K562 (cell line): Measurements from ENCODE around the gene PLEKHG1. TPM values are rescaled to one million over a fixed set of nuclear protein-coding genes. Genes with fewer than 3 reads are reported as not detected.
A peak's percentile ranks its signal among the peaks of the same experiment; 100 is the strongest.

Experiments
- ATAC-seq: fragments of 200-7000 bp; cut with Tn5 transposase; 3 replicates; pipeline ENCODE4 v1.9.1; 2020; ENCODE audit warnings: moderate library complexity
- Bru-seq: library from RNA; stranded (reverse); fragments of 400-500 nt; gene quantifications from one replicate; lab custom pipeline; 2021; lab: Mats Ljungman, UMichigan
- BruChase-seq, 2 experiments: library from RNA; stranded (reverse); fragments of 400-500 nt; gene quantifications; one replicate each; lab custom pipeline; 2021; lab: Mats Ljungman, UMichigan
- BruUV-seq: library from RNA; stranded (reverse); fragments of 400-500 nt; replicated peaks from 2 replicates; lab custom pipeline; 2021; lab: Mats Ljungman, UMichigan
- CTCF ChIA-PET: fragments of 300-600 bp; formaldehyde crosslinking; extraction: SDS; loops from one replicate; lab custom pipeline; 2021; ENCODE audit warnings: low intra/inter-chr PET ratio; lab: Yijun Ruan, JAX
- POLR2A ChIA-PET: fragments of 300-600, 350-650 bp; sonication (Branson Sonifier 250); formaldehyde crosslinking; extraction: SDS; loops from one replicate; lab custom pipeline; 2021; ENCODE audit warnings: antibody characterized with exemption, inconsistent platforms; lab: Yijun Ruan, JAX
- DNase-seq, 4 experiments: peaks; one replicate each; pipeline versions ENCODE4 v3.0.0 to v3.0.0-alpha.2; 2011 to 2018; ENCODE audit warnings: low spot score in 3 of 4, mixed read lengths in 3 of 4; ENCODE audit errors: extremely low read depth in 1 of 4
- FAIRE-seq: peaks from 2 replicates; lab custom pipeline; 2011; peaks lifted over from hg19 to GRCh38; lab: Jason Lieb, UNC
- H2AFZ ChIP-seq: 2 replicates; pipeline ENCODE4 v1.6.0; 2011; ENCODE audit warnings: low read depth, low read length, control low read depth, inconsistent platforms
- H3K27ac ChIP-seq: fragments of 200-600 bp; 3 replicates; pipeline ENCODE4 v1.8.0; 2011; ENCODE audit warnings: low read depth, mild to moderate bottlenecking, control low read depth, inconsistent platforms, low read length, moderate library complexity, mixed read lengths; ENCODE audit errors: extremely low read depth
- H3K27me3 ChIP-seq, 2 experiments: fragments of 300-600 bp in 1 of 2; 2 replicates in 1 of 2; 3 replicates in 1 of 2; pipeline versions ENCODE4 v1.6.0 to v1.8.0; 2011; ENCODE audit warnings: inconsistent platforms in 2 of 2, low read length in 2 of 2, mild to moderate bottlenecking in 1 of 2, mixed read lengths in 1 of 2, moderate library complexity in 1 of 2; ENCODE audit not compliant: control insufficient read depth in 2 of 2, insufficient read depth in 2 of 2
- H3K36me3 ChIP-seq: fragments of 300-600 bp; 3 replicates; pipeline ENCODE4 v1.8.0; 2011; ENCODE audit warnings: mild to moderate bottlenecking, low read length, inconsistent platforms; ENCODE audit not compliant: control insufficient read depth, insufficient read depth
- H3K4me1 ChIP-seq, 2 experiments: fragments of 200-600 bp in 1 of 2; replicated peaks in 1 of 2; 2 replicates in 1 of 2; 3 replicates in 1 of 2; pipeline versions ENCODE4 v1.5.1 to v1.8.0; 2011; ENCODE audit warnings: inconsistent platforms in 2 of 2, low read length in 2 of 2, mild to moderate bottlenecking in 1 of 2, mixed read lengths in 1 of 2, moderate library complexity in 1 of 2; ENCODE audit not compliant: control insufficient read depth in 2 of 2, insufficient read depth in 2 of 2
- H3K4me2 ChIP-seq: 2 replicates; pipeline ENCODE4 v1.6.1; 2011; ENCODE audit warnings: low read length, control low read depth, inconsistent platforms, mixed read lengths; ENCODE audit not compliant: insufficient read depth
- H3K4me3 ChIP-seq: fragments of 200-600 bp; sonication (generic), shearing (Covaris generic); 2 replicates; pipeline ENCODE4 v1.5.1; 2016; ENCODE audit warnings: control low read depth, inconsistent platforms
- H3K79me2 ChIP-seq: fragments of 200-600 bp; 3 replicates; pipeline ENCODE4 v1.8.0; 2011; ENCODE audit warnings: low read length, inconsistent platforms; ENCODE audit not compliant: control insufficient read depth, insufficient read depth
- H3K9ac ChIP-seq, 2 experiments: 2 replicates each; pipeline versions ENCODE4 v1.6.0 to v1.6.1; 2011; ENCODE audit warnings: low read depth in 2 of 2, low read length in 2 of 2, control low read depth in 1 of 2, inconsistent platforms in 1 of 2, mild to moderate bottlenecking in 1 of 2, mixed read lengths in 1 of 2; ENCODE audit not compliant: insufficient read depth in 1 of 2
- H3K9me1 ChIP-seq: one replicate; pipeline ENCODE4 v1.6.0; 2011; ENCODE audit warnings: inconsistent platforms, mild to moderate bottlenecking, low read length, moderate library complexity; ENCODE audit not compliant: control insufficient read depth, insufficient read depth
- H3K9me3 ChIP-seq: replicated peaks from 2 replicates; pipeline ENCODE4 v1.5.1; 2011; ENCODE audit warnings: low read depth, low read length, inconsistent platforms; ENCODE audit not compliant: control insufficient read depth, insufficient read depth
- H4K20me1 ChIP-seq: replicated peaks from 2 replicates; pipeline ENCODE4 v1.6.1; 2011; ENCODE audit warnings: low read length, inconsistent platforms, mixed read lengths; ENCODE audit not compliant: control insufficient read depth, insufficient read depth
- HMGXB4 ChIP-seq: sonication (generic); formaldehyde crosslinking; IDR thresholded peaks from 2 replicates; pipeline ENCODE4 v1.8.1; 2023; ENCODE audit warnings: mild to moderate bottlenecking, missing genetic modification reagents
- KAT7 ChIP-seq: sonication (generic); formaldehyde crosslinking; IDR thresholded peaks from 2 replicates; pipeline ENCODE4 v1.8.0; 2022; ENCODE audit warnings: missing genetic modification reagents, mild to moderate bottlenecking, borderline replicate concordance
- NELFE ChIP-seq: IDR thresholded peaks from 2 replicates; pipeline ENCODE4 v1.6.1; 2011; ENCODE audit warnings: mild to moderate bottlenecking; ENCODE audit not compliant: insufficient read depth, insufficient read length
- RBM25 ChIP-seq: fragments of 200-400 bp; formaldehyde crosslinking; IDR thresholded peaks from 2 replicates; pipeline ENCODE4 v1.6.1; 2018; ENCODE audit warnings: low read length, low read depth, moderate library complexity; ENCODE audit not compliant: severe bottlenecking
- RNF2 ChIP-seq: sonication (generic); IDR thresholded peaks from 2 replicates; pipeline ENCODE4 v1.6.1; 2016
- SPI1 ChIP-seq: IDR thresholded peaks from 2 replicates; pipeline ENCODE4 v1.6.1; 2011; ENCODE audit warnings: low read depth, low read length, control low read depth, borderline replicate concordance
- TARDBP ChIP-seq: fragments of 450-650 bp; IDR thresholded peaks from 2 replicates; pipeline ENCODE4 v1.6.1; 2016
- ZFP91 ChIP-seq: sonication (generic); formaldehyde crosslinking; IDR thresholded peaks from 2 replicates; pipeline ENCODE4 v1.8.0; 2022; ENCODE audit warnings: mild to moderate bottlenecking, missing genetic modification reagents
- ZNF212 ChIP-seq: fragments of 450-650 bp; formaldehyde crosslinking; IDR thresholded peaks from 2 replicates; pipeline ENCODE4 v1.4.0; 2020; ENCODE audit warnings: mild to moderate bottlenecking
- ZNF316 ChIP-seq: fragments of 450-650 bp; IDR thresholded peaks from 2 replicates; pipeline ENCODE4 v1.6.1; 2016
- ZNF512 ChIP-seq: IDR thresholded peaks from 2 replicates; pipeline ENCODE4 v1.6.1; 2016; ENCODE audit warnings: missing genetic modification characterization, missing compliant biosample characterization
- WGBS: fragments of 100-300 bp; shearing (Covaris generic); methylation state at CpG from one replicate; pipeline ENCODE4 v1.1.6; 2016; ENCODE audit warnings: low coverage, mixed read lengths; ENCODE audit not compliant: insufficient coverage; ENCODE audit errors: missing lambda C conversion rate; 5-methylcytosine and 5-hydroxymethylcytosine counted together
- in situ Hi-C: fragments of 300-500 bp; cut with MboI; formaldehyde crosslinking; loops from 4 replicates; pipeline ENCODE4 v1.15.0; 2018; ENCODE audit warnings: inconsistent platforms, mixed read lengths
- intact Hi-C: fragments of 100-400 bp; cut with micrococcal nuclease; formaldehyde crosslinking; loops from 2 replicates; pipeline ENCODE4 v1.14.2; 2022
- long read RNA-seq, 3 experiments: library from polyadenylated mRNA in 2 of 3; library from RNA in 1 of 3; unstranded in 2 of 3; stranded (forward) in 1 of 3; transcript quantifications; one replicate each; pipeline ENCODE4 v2.0.0, GENCODE V29; 2019 to 2022
- polyA minus RNA-seq, 3 experiments: library from RNA; depleted of rRNA, polyadenylated mRNA; stranded (reverse); fragments of >200 nt; gene quantifications; 2 replicates each; pipeline ENCODE4 v1.2.3, GENCODE V29; 2011
- polyA plus RNA-seq, 8 experiments: library from polyadenylated mRNA; depleted of rRNA in 4 of 8; stranded (reverse) in 5 of 8; unstranded in 3 of 8; fragments of >200 nt; fragmentation: Nextera tagmentation in 2 of 8; fragmentation: Illumina TruSeq in 1 of 8; extraction: Ambion mirVana in 2 of 8; extraction: Trizol in 1 of 8; gene quantifications; 2 replicates each; pipeline versions ENCODE4 v1.2.1 to v1.2.3, GENCODE V29; 2011 to 2014; ENCODE audit warnings: inconsistent platforms in 1 of 8, missing spikeins in 1 of 8
- total RNA-seq, 7 experiments: library from RNA; depleted of rRNA in 6 of 7; stranded (reverse); fragments of >200 nt in 6 of 7; fragmentation: Illumina TruSeq in 2 of 7; extraction: Trizol in 2 of 7; gene quantifications; 2 replicates each; pipeline versions ENCODE4 v1.2.1 to v1.2.3, GENCODE V29; 2011 to 2021; ENCODE audit warnings: low replicate concordance in 1 of 7

The PLEKHG1 gene
- not detected in 2 replicates for total RNA-seq (2011; cell fraction: chromatin; rRNA removed; ENCODE audit: low replicate concordance)
- not detected in 2 replicates for total RNA-seq (2011; cell fraction: nucleolus; rRNA removed)
- not detected in 2 replicates for total RNA-seq (2011; cell fraction: nucleoplasm; rRNA removed)
- not detected in 2 replicates for total RNA-seq (2014; rRNA removed)
- not detected in 2 replicates for total RNA-seq (2014; rRNA removed; fragmentation: Illumina TruSeq; extraction: Trizol)
- not detected in 2 replicates for total RNA-seq (2015; rRNA removed; fragmentation: Illumina TruSeq; extraction: Trizol)
- 0.16 TPM in 1 of 2 replicates, not detected in the other for total RNA-seq (2021)
- not detected in 2 replicates for polyA plus RNA-seq (2011; rRNA removed)
- not detected in 2 replicates for polyA plus RNA-seq (2011; cell fraction: cytosol; rRNA removed)
- polyA plus RNA-seq (2011; cell fraction: nucleus; rRNA removed), result not detected in 2 replicates
- 0.06 TPM in 1 of 2 replicates, not detected in the other for polyA plus RNA-seq (2012)
- not detected in 2 replicates for polyA plus RNA-seq (2014; fragmentation: Illumina TruSeq; extraction: Trizol)
- under 1 TPM in 1 of 2 experiments, not detected in 1; 0.03 TPM for polyA plus RNA-seq (2014; fragmentation: Nextera tagmentation; extraction: Ambion mirVana)
- 0.03 TPM in 1 of 2 replicates, not detected in the other for polyA plus RNA-seq (2014; rRNA removed)
- polyA minus RNA-seq (2011; rRNA and poly(A)+ RNA removed), result not detected in 2 replicates
- not detected in 2 replicates for polyA minus RNA-seq (2011; cell fraction: cytosol; rRNA and poly(A)+ RNA removed)
- polyA minus RNA-seq (2011; cell fraction: nucleus; rRNA and poly(A)+ RNA removed), result not detected in 2 replicates
- Bru-seq, nascent RNA, result percentile 1 among the genes with signal in this experiment
- percentile 5 among the genes with signal in this experiment for BruChase-seq, experiment 1, labeled RNA remaining after a 2-hour chase
- percentile 6 among the genes with signal in this experiment for BruChase-seq, experiment 2, labeled RNA remaining after a 6-hour chase
- long read RNA-seq, experiment 1, result 0 reads
- long read RNA-seq, experiment 2, partial matches to known transcripts, result 0 of 1 reads
- long read RNA-seq, experiment 2, other reads (novel, unspliced or antisense), result 1 of 1 reads
- long read RNA-seq, experiment 3, result 0 reads

DNA sequence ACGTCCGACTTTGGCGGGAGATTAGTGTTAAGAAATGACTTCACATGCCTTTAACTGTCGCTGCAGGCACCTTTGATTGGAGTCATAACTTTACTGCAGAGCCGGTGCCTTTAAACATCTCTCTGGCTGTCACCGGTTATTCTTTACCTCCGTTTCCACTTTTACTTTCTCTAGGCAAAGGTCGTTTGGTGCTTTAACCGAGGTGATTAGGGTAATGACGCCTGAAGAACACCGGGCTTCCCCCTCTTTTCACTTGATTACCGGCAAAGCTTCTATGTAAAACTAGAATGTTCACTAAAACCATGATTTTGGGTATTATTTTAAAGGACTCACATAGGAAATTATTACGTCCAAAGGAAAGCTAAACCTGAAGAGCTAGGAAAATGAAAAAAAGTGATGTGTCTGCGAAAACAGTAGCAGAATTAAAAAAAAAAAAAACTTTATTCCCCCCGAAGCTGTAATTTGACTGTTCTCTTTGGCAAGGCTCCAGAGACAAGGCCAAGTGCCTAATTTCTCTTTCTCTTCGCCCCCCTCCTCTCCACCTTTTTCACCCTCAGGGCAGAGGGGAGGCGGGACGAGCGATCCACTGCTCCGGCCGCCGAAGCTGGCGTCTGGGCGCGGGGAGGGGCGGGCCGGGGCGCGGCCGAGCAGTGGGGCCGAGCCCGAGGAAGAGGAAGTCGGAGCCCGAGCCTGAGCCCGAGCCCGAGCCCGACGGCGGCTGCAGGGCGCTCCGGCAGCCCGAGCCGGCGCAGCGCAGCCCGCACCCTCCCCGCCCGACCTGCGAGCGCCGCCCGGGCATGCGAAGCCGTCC, at the start of gene PLEKHG1:
Gene PLEKHG1 (plus strand): TSS at position 687 of the 811 bp plus-strand sequence. CDS start 133,797 bp downstream, outside the sequence.
- 4% methylated on average over 23 of the region's 54 CpGs for WGBS
- H4K20me1 ChIP-seq, result no peaks in the 10 kb centered on the region
- peaks cover 0 to 12% of the 10 kb centered on the region in 2 experiments; a peak in 1 of 5 replicates for H3K4me1 ChIP-seq
- BruUV-seq, result no TSS peak
- H3K9me1 ChIP-seq, result no peaks in the 10 kb centered on the region
- DNase-seq (peak; percentile 16 to 51 (median 36)), FAIRE-seq (no peak), ATAC-seq (peak; percentile 92)
- H2AFZ ChIP-seq, result no peak within 1 kb of the TSS
- peaks cover 46 to 56% of the 10 kb centered on the region in 2 experiments for H3K27me3 ChIP-seq
- no peaks in the 10 kb centered on the region for H3K36me3 ChIP-seq
- H3K9ac ChIP-seq, result no peak within 1 kb of the TSS
- intact Hi-C loops (loop anchor here (5.0 kb wide), 1 partner anchor 182 kb away; no protein-coding TSS in a partner anchor), in situ Hi-C loops (no loop called here)
- no peaks in the 10 kb centered on the region for H3K79me2 ChIP-seq
- H3K4me3 ChIP-seq, result no peak within 1 kb of the TSS
- no peak within 1 kb of the TSS for H3K27ac ChIP-seq
- no peak within 1 kb of the TSS for H3K4me2 ChIP-seq
- CTCF ChIA-PET, result no interaction called here
- no peaks in the 10 kb centered on the region for H3K9me3 ChIP-seq
- POLR2A ChIA-PET, result interaction anchor here (0.6 to 1.4 kb wide), 4 partner anchors 11 to 126 kb away, joined by 3 to 6 read pairs (median 4); no protein-coding TSS in a partner anchor
- no peak for TF ChIP-seq ZFP91 (CRISPR knock-in tag)
- no peak for TF ChIP-seq ZNF212
- TF ChIP-seq RBM25, result peak; percentile 33
- 0 out of 2 replicates have a peak, but pooled peaks have one; percentile 28 for TF ChIP-seq SPI1
- no peak for TF ChIP-seq TARDBP
- TF ChIP-seq ZNF512, result no peak
- no peak for TF ChIP-seq RNF2
- no peak for TF ChIP-seq NELFE
- no peak for TF ChIP-seq HMGXB4 (CRISPR knock-in tag)
- no peak for TF ChIP-seq KAT7 (CRISPR knock-in tag)
- peak; percentile 43 for TF ChIP-seq ZNF316
